HepG2 (cell line): ENCODE results near the gene NKD1. TPM values are rescaled to one million over a fixed set of nuclear protein-coding genes. Genes with fewer than 3 reads are reported as not detected.

Experiments
- ATAC-seq: fragments of 200-7000 bp; cut with Tn5 transposase; 3 replicates; pipeline ENCODE4 v1.9.1; 2020; ENCODE audit warnings: mild to moderate bottlenecking, moderate library complexity
- BruUV-seq: library from RNA; stranded (reverse); fragments of 400-500 nt; replicated peaks from 2 replicates; lab custom pipeline; 2021; lab: Mats Ljungman, UMichigan
- CTCF ChIA-PET: fragments of 300-600 bp; formaldehyde crosslinking; extraction: SDS; loops from one replicate; lab custom pipeline; 2021; ENCODE audit warnings: low total read pairs, inconsistent platforms, low intra/inter-chr PET ratio; lab: Yijun Ruan, JAX
- POLR2A ChIA-PET: fragments of 350-600 bp; sonication (Branson Sonifier 250); formaldehyde crosslinking; loops from one replicate; lab custom pipeline; 2020; ENCODE audit warnings: antibody characterized with exemption, inconsistent platforms; lab: Yijun Ruan, JAX
- DNase-seq: peaks from one replicate; pipeline ENCODE4 v3.0.0-alpha.2; 2015; ENCODE audit warnings: low spot score
- FAIRE-seq: peaks from 3 replicates; lab custom pipeline; 2011; peaks lifted over from hg19 to GRCh38; lab: Jason Lieb, UNC
- H2AFZ ChIP-seq: one replicate; pipeline ENCODE4 v1.6.1; 2011; ENCODE audit warnings: low read length, inconsistent platforms
- H3K27ac ChIP-seq: fragments of 300-600 bp; 3 replicates; pipeline ENCODE4 v1.8.0; 2011; ENCODE audit warnings: mixed run types, mild to moderate bottlenecking, mixed read lengths, low read length, inconsistent platforms; ENCODE audit not compliant: insufficient read depth; ENCODE audit errors: extremely low read length
- H3K27me3 ChIP-seq, 2 experiments: fragments of 200-600 bp in 1 of 2; 2 replicates in 1 of 2; 3 replicates in 1 of 2; pipeline versions ENCODE4 v1.6.0 to v1.8.0; 2011; ENCODE audit warnings: low read length in 2 of 2, mild to moderate bottlenecking in 2 of 2, moderate library complexity in 2 of 2, inconsistent platforms in 1 of 2; ENCODE audit not compliant: insufficient read depth in 2 of 2, control insufficient read depth in 1 of 2
- H3K36me3 ChIP-seq, 2 experiments: fragments of 200-600 bp in 1 of 2; replicated peaks in 1 of 2; 2 replicates in 1 of 2; 3 replicates in 1 of 2; pipeline versions ENCODE4 v1.5.1 to v1.8.0; 2011; ENCODE audit warnings: low read length in 2 of 2, inconsistent platforms in 1 of 2; ENCODE audit not compliant: insufficient read depth in 2 of 2, control insufficient read depth in 1 of 2
- H3K4me1 ChIP-seq: 2 replicates; pipeline ENCODE4 v1.5.1; 2012; ENCODE audit warnings: low read length, inconsistent platforms; ENCODE audit not compliant: insufficient read depth
- H3K4me2 ChIP-seq: 2 replicates; pipeline ENCODE4 v1.6.0; 2011; ENCODE audit warnings: low read depth, low read length, inconsistent platforms
- H3K4me3 ChIP-seq, 3 experiments: fragments of 200-600 bp in 1 of 3; sonication (generic), shearing (Covaris generic) in 1 of 3; replicated peaks in 1 of 3; 2 replicates each; pipeline ENCODE4 v1.5.1; 2011 to 2016; ENCODE audit warnings: low read length in 3 of 3, inconsistent platforms in 2 of 3, low read depth in 2 of 3, mild to moderate bottlenecking in 2 of 3, control low read depth in 1 of 3, mixed read lengths in 1 of 3; ENCODE audit not compliant: insufficient read depth in 1 of 3
- H3K79me2 ChIP-seq: one replicate; pipeline ENCODE4 v1.6.1; 2011; ENCODE audit warnings: low read length, inconsistent platforms; ENCODE audit not compliant: insufficient read depth
- H3K9ac ChIP-seq: 2 replicates; pipeline ENCODE4 v1.6.0; 2011; ENCODE audit warnings: mild to moderate bottlenecking, low read depth, low read length, inconsistent platforms; ENCODE audit not compliant: insufficient read depth
- H3K9me3 ChIP-seq: 2 replicates; pipeline ENCODE4 v1.5.1; 2012; ENCODE audit warnings: mild to moderate bottlenecking, low read length
- H4K20me1 ChIP-seq: 2 replicates; pipeline ENCODE4 v1.6.0; 2011; ENCODE audit warnings: inconsistent platforms, mild to moderate bottlenecking, low read length, moderate library complexity; ENCODE audit not compliant: insufficient read depth
- AKAP8 ChIP-seq: sonication (generic); formaldehyde crosslinking; IDR thresholded peaks from 2 replicates; pipeline ENCODE4 v1.5.1; 2020; ENCODE audit warnings: mild to moderate bottlenecking, missing genetic modification reagents
- CCAR2 ChIP-seq: fragments of 200-400 bp; formaldehyde crosslinking; optimal IDR thresholded peaks from 2 replicates; pipeline ENCODE3; 2018; ENCODE audit warnings: low read depth, mild to moderate bottlenecking, low read length, moderate library complexity
- CHCHD3 ChIP-seq: sonication (generic); formaldehyde crosslinking; IDR thresholded peaks from 2 replicates; pipeline ENCODE4 v1.8.0; 2022; ENCODE audit warnings: mild to moderate bottlenecking, missing genetic modification reagents, moderate library complexity
- GABPA ChIP-seq, 2 experiments: IDR thresholded peaks; 2 replicates each; pipeline ENCODE4 v1.6.1; 2011 to 2016; ENCODE audit warnings: low read depth in 2 of 2, low read length in 1 of 2, missing biosample characterization in 1 of 2, missing genetic modification characterization in 1 of 2
- HNRNPL ChIP-seq: fragments of 200-400 bp; formaldehyde crosslinking; IDR thresholded peaks from 2 replicates; pipeline ENCODE4 v1.6.1; 2017; ENCODE audit warnings: mild to moderate bottlenecking, low read depth, low read length
- KDM3A ChIP-seq: IDR thresholded peaks from 2 replicates; pipeline ENCODE4 v1.6.1; 2018; ENCODE audit warnings: low read depth, missing compliant biosample characterization
- KLF13 ChIP-seq: sonication (generic); formaldehyde crosslinking; IDR thresholded peaks from 2 replicates; pipeline ENCODE4 v1.4.0; 2020; ENCODE audit warnings: mild to moderate bottlenecking, missing genetic modification reagents
- PHF5A ChIP-seq: IDR thresholded peaks from one replicate; pipeline ENCODE4 v1.6.1; 2018; ENCODE audit warnings: low read depth, missing genetic modification reagents; ENCODE audit not compliant: unreplicated experiment
- POLR2A ChIP-seq, 2 experiments: IDR thresholded peaks; 2 replicates each; pipeline ENCODE4 v1.6.1; 2011; ENCODE audit warnings: low read depth in 2 of 2, low read length in 2 of 2, mild to moderate bottlenecking in 1 of 2, moderate library complexity in 1 of 2; ENCODE audit not compliant: insufficient read depth in 1 of 2
- PRMT3 ChIP-seq: sonication (generic); formaldehyde crosslinking; IDR thresholded peaks from 2 replicates; pipeline ENCODE4 v1.8.1; 2022; ENCODE audit warnings: low read depth, mild to moderate bottlenecking, moderate library complexity, missing genetic modification reagents, borderline replicate concordance
- RBM22 ChIP-seq: fragments of 200-400 bp; formaldehyde crosslinking; optimal IDR thresholded peaks from 2 replicates; pipeline ENCODE3; 2017; ENCODE audit warnings: mild to moderate bottlenecking, low read length, moderate library complexity
- TAF15 ChIP-seq: fragments of 200-400 bp; formaldehyde crosslinking; IDR thresholded peaks from one replicate; pipeline ENCODE4 v1.6.1; 2018; ENCODE audit warnings: mild to moderate bottlenecking, low read depth, low read length; ENCODE audit not compliant: poor library complexity, severe bottlenecking
- TSC22D2 ChIP-seq: sonication (generic); formaldehyde crosslinking; IDR thresholded peaks from 2 replicates; pipeline ENCODE4 v1.5.1; 2020; ENCODE audit warnings: missing genetic modification reagents, mild to moderate bottlenecking, borderline replicate concordance
- ZBTB21 ChIP-seq: sonication (generic); formaldehyde crosslinking; IDR thresholded peaks from 2 replicates; pipeline ENCODE4 v1.4.0; 2020; ENCODE audit warnings: missing genetic modification reagents
- ZC3H13 ChIP-seq: sonication (generic); formaldehyde crosslinking; IDR thresholded peaks from 2 replicates; pipeline ENCODE4 v1.8.1; 2023; ENCODE audit warnings: mild to moderate bottlenecking, missing genetic modification reagents, moderate library complexity
- ZKSCAN8 ChIP-seq: IDR thresholded peaks from 2 replicates; pipeline ENCODE4 v1.6.1; 2016; ENCODE audit warnings: borderline replicate concordance, missing genetic modification reagents, missing compliant biosample characterization
- WGBS: methylation state at CpG from one replicate; pipeline ENCODE4 v1.1.6; 2017; ENCODE audit warnings: low lambda C conversion rate; 5-methylcytosine and 5-hydroxymethylcytosine counted together
- in situ Hi-C: cut with HindIII; loops from 2 replicates; pipeline ENCODE4 v1.10.0; 2017; ENCODE audit warnings: low pct_unique_long_range_greater_than_20kb; ENCODE audit not compliant: extremely low pct_ligation_motif_present
- intact Hi-C: fragments of 100-400 bp; cut with micrococcal nuclease; formaldehyde crosslinking; loops from one replicate; pipeline ENCODE4 v1.10.0; 2022; ENCODE audit not compliant: unreplicated experiment
- polyA plus RNA-seq, 8 experiments: library from polyadenylated mRNA; depleted of rRNA in 3 of 8; stranded (reverse) in 7 of 8; unstranded in 1 of 8; fragments of >200 nt; fragmentation: Illumina TruSeq in 4 of 8; extraction: Trizol in 4 of 8; gene quantifications; 2 replicates each; pipeline versions ENCODE4 v1.2.1 to v1.2.3, GENCODE V29; 2011 to 2016; ENCODE audit warnings: low read depth in 4 of 8, missing spikeins in 1 of 8, mixed read lengths in 1 of 8; ENCODE audit not compliant: insufficient read depth in 1 of 8
- total RNA-seq, 5 experiments: library from RNA; depleted of rRNA; stranded (reverse); fragments of >200 nt; fragmentation: Illumina TruSeq; extraction: Trizol; gene quantifications; 2 replicates each; pipeline ENCODE4 v1.2.3, GENCODE V29; 2016; ENCODE audit warnings: low read depth in 1 of 5
- TF ChIP-seq, protein P1 (sequence below): sonication (generic); formaldehyde crosslinking; IDR thresholded peaks from 2 replicates; pipeline ENCODE4 v1.5.0; 2020; ENCODE audit warnings: missing genetic modification reagents, mild to moderate bottlenecking, borderline replicate concordance
- TF ChIP-seq, protein P2 (sequence below): sonication (generic); formaldehyde crosslinking; IDR thresholded peaks from 2 replicates; pipeline ENCODE4 v1.4.0; 2020; ENCODE audit warnings: missing genetic modification reagents
- TF ChIP-seq, protein P3 (sequence below): sonication (generic); formaldehyde crosslinking; IDR thresholded peaks from 2 replicates; pipeline ENCODE4 v1.9.0; 2022; ENCODE audit warnings: missing genetic modification reagents, mild to moderate bottlenecking, borderline replicate concordance

NKD1 gene
- total and polyA plus RNA-seq, 2 of the 13 experiments (the other 11 are each of a cell fraction or from before 2014, with no cell fraction given) = 70.4 to 121 TPM

DNA sequence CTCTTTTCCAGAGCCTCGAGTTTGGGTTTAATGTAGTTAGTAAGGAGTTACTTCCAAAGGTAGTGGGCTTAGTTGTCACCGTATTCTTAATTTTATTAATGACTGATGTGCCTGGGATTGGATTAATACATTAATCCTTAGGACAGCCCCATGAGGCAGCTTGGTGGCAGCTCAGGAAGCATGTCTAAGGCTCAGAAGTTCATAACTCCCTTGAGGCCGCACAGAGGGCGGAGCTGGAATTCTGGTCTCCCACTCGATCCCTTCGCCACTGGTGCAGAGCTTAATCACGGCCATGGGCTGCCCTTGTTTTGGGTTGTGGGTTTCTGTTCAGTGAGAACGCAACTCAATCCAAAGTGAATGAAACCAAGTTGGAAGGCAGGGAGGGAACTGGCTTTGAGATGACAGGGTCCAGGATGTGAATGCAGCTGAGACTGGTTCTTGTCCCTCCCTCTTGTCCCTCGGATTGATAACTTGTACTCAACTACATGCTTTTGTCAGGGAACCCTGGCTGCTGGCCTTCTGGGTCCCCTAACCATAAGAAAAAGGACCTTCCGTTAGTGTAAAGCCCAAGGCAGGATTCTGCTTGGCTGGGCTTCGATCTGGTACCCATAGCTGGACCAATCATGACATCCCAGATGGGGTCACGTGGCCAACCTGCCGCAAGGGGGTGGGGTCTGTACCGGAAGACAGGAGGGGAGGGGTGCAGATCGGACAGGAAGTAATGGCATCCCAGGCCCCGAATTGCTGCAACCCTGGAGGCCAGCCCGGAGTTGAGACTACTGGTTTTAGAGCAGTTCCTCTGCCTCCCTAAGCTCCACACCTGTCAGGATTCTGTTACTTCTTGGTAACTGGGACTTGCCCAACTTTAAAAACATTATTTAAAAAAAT lies 87.6 kb downstream of the NKD1 start:
- DNase-seq (no peak), FAIRE-seq (no peak), ATAC-seq (no peak)
- Histone ChIP-seq H3K79me2 (no peaks in the 10 kb centered on the region), H3K9ac (no peak overlapping the region), H2AFZ (no peak overlapping the region), H4K20me1 (peaks cover 36% of the 10 kb centered on the region), H3K27ac (no peak overlapping the region), H3K4me3 (no peak overlapping the region), H3K9me3 (no peaks in the 10 kb centered on the region), H3K27me3 (no peaks in the 10 kb centered on the region), H3K4me2 (no peak overlapping the region), H3K36me3 (peaks cover 23 to 37% of the 10 kb centered on the region in 2 experiments), H3K4me1 (no peaks in the 10 kb centered on the region)
- intact Hi-C loops = no loop called here
- in situ Hi-C loops = no loop called here
- WGBS = 87% methylated on average over 17 of the region's 17 CpGs
- ChIA-PET POLR2A (interaction anchor here (1.2 kb wide), 1 partner anchor 30 kb away, joined by 3 read pairs; no protein-coding TSS in a partner anchor), CTCF (no interaction called here)
- BruUV-seq = no TSS peak
- TF ChIP-seq KLF13 (no peak), ZC3H13 (CRISPR knock-in tag) (0 out of 2 replicates have a peak, but pooled peaks have one; percentile 56), AKAP8 (peak; percentile 90), PHF5A (CRISPR knock-in tag) (no peak), GABPA (IDR thresholded peaks at IDR 0.05; ENCODE audit: low read depth, low read length) (peak; percentile 48), GABPA (CRISPR knock-in tag; IDR thresholded peaks at IDR 0.05; ENCODE audit: low read depth) (no peak), TAF15 (no peak), ZBTB21 (CRISPR knock-in tag) (no peak), TSC22D2 (CRISPR knock-in tag) (no peak), KDM3A (no peak), CHCHD3 (CRISPR knock-in tag) (no peak), RBM22 (peak; percentile 95), CCAR2 (no peak), ZKSCAN8 (CRISPR knock-in tag) (no peak), HNRNPL (no peak), POLR2A (IDR thresholded peaks at IDR 0.05; ENCODE audit: insufficient read depth in 1 of 2, low read depth in 2 of 2, low read length in 2 of 2) (peak in 1 of 2 experiments; percentile 58; a peak in 1 of 4 replicates), PRMT3 (no peak)
- TF ChIP-seq, protein P1, sequence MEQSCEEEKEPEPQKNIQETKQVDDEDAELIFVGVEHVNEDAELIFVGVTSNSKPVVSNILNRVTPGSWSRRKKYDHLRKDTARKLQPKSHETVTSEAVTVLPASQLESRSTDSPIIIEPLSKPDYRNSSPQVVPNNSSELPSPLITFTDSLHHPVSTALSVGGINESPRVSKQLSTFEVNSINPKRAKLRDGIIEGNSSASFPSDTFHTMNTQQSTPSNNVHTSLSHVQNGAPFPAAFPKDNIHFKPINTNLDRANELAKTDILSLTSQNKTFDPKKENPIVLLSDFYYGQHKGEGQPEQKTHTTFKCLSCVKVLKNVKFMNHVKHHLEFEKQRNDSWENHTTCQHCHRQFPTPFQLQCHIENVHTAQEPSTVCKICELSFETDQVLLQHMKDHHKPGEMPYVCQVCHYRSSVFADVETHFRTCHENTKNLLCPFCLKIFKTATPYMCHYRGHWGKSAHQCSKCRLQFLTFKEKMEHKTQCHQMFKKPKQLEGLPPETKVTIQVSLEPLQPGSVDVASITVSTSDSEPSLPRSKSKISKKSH (CRISPR knock-in tag) = peak; percentile 25; the same call in 1 of the 2 replicates
- TF ChIP-seq, protein P2, sequence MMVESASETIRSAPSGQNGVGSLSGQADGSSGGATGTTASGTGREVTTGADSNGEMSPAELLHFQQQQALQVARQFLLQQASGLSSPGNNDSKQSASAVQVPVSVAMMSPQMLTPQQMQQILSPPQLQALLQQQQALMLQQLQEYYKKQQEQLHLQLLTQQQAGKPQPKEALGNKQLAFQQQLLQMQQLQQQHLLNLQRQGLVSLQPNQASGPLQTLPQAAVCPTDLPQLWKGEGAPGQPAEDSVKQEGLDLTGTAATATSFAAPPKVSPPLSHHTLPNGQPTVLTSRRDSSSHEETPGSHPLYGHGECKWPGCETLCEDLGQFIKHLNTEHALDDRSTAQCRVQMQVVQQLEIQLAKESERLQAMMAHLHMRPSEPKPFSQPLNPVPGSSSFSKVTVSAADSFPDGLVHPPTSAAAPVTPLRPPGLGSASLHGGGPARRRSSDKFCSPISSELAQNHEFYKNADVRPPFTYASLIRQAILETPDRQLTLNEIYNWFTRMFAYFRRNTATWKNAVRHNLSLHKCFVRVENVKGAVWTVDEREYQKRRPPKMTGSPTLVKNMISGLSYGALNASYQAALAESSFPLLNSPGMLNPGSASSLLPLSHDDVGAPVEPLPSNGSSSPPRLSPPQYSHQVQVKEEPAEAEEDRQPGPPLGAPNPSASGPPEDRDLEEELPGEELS (CRISPR knock-in tag) = no peak
- TF ChIP-seq, protein P3, sequence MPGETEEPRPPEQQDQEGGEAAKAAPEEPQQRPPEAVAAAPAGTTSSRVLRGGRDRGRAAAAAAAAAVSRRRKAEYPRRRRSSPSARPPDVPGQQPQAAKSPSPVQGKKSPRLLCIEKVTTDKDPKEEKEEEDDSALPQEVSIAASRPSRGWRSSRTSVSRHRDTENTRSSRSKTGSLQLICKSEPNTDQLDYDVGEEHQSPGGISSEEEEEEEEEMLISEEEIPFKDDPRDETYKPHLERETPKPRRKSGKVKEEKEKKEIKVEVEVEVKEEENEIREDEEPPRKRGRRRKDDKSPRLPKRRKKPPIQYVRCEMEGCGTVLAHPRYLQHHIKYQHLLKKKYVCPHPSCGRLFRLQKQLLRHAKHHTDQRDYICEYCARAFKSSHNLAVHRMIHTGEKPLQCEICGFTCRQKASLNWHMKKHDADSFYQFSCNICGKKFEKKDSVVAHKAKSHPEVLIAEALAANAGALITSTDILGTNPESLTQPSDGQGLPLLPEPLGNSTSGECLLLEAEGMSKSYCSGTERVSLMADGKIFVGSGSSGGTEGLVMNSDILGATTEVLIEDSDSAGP (CRISPR knock-in tag) = peak; percentile 46; the same call in 1 of the 2 replicates
